ENCODE measurements around the gene CEMP1. TPM values are rescaled to one million over a fixed set of nuclear protein-coding genes. Genes with fewer than 3 reads are reported as not detected.

Gene CEMP1
- total RNA-seq, 1 experiment from 2014 or later: not detected

DNA sequence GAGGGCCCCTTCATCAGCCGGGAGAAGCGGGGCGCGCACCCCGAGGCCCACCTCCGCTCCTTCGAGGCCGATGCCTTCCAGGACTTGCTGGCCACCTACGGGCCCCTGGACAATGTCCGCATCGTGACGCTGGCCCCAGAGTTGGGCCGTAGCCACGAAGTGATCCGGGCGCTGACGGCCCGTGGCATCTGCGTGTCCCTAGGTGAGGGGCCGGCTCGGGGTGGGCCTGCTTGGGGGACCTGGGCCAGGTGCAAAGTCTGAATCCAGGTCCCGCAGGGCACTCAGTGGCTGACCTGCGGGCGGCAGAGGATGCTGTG, 3.5 kb downstream of the CEMP1 start:
- Histone ChIP-seq H3K4me1 (ENCODE audit: insufficient read depth, low read length, poor library complexity, severe bottlenecking) (peaks cover 5% of the 10 kb centered on the region), H3K36me3 (ENCODE audit: insufficient read depth, low read length, poor library complexity, severe bottlenecking) (peaks cover 19% of the 10 kb centered on the region), H3K9me3 (ENCODE audit: low read depth, low read length, poor library complexity, severe bottlenecking) (no peaks in the 10 kb centered on the region), H3K27me3 (replicated peaks; ENCODE audit: insufficient read depth, low read depth, low read length, poor library complexity) (no peaks in the 10 kb centered on the region), H3K27ac (ENCODE audit: low read depth, low read length, poor library complexity, severe bottlenecking) (no peak overlapping the region), H3K4me3 (ENCODE audit: low read depth, low read length, poor library complexity, severe bottlenecking) (no peak overlapping the region)
- DNase-seq (ENCODE audit: low spot score): no peak
- intact Hi-C loops (cut with micrococcal nuclease; ENCODE audit: unreplicated experiment): no loop called here
- ChIA-PET CTCF (no interaction called here), POLR2A (ENCODE audit: low non-redundant PET) (no interaction called here)
- no TSS peak for BruUV-seq (replicated peaks)
- TF ChIP-seq, protein P1, sequence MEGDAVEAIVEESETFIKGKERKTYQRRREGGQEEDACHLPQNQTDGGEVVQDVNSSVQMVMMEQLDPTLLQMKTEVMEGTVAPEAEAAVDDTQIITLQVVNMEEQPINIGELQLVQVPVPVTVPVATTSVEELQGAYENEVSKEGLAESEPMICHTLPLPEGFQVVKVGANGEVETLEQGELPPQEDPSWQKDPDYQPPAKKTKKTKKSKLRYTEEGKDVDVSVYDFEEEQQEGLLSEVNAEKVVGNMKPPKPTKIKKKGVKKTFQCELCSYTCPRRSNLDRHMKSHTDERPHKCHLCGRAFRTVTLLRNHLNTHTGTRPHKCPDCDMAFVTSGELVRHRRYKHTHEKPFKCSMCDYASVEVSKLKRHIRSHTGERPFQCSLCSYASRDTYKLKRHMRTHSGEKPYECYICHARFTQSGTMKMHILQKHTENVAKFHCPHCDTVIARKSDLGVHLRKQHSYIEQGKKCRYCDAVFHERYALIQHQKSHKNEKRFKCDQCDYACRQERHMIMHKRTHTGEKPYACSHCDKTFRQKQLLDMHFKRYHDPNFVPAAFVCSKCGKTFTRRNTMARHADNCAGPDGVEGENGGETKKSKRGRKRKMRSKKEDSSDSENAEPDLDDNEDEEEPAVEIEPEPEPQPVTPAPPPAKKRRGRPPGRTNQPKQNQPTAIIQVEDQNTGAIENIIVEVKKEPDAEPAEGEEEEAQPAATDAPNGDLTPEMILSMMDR (conservative IDR thresholded peaks at IDR 0.05; ENCODE audit: low read depth, low read length): no peak
- no peak for TF ChIP-seq EZH2 (IDR thresholded peaks at IDR 0.05; ENCODE audit: borderline replicate concordance, low read depth, low read length, poor library complexity, severe bottlenecking)

DNA sequence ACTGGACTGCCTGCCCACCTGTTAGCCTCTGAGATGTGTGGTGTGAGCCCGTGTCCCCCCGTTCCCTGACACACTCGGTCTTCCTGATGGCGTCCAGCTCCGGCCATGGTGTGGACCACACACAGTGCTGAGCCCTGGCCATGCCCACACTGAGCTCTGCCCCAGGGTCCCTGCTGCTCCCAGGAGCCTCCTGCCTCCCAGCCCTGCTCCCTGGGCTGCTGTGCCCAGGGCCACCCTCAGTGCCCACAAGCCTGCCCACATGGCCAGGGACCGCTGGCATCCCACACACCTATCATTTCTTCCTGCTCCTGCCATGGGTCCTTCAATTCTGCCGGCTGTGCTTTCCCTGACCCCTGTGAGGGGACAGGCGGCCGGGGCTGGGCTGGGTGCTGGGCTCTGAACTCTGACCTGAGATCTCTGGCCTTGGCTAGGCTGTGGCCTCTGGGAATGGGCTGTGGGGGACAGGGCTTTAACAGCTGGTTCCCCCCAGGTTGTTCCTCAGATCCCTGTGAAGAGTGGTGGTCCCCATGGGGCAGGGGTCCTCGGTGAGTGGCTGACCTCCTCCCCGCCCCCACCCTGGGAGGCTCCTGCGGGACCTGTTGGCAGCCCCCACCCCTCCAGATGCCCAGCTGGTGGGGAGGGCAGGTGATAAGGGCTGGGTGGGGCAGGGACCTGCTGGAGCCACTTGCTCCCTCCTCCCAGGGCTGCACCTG, 4.0 kb downstream of the CEMP1 start:
- Histone ChIP-seq H3K9me3 (ENCODE audit: low read depth, low read length, poor library complexity, severe bottlenecking) (no peaks in the 10 kb centered on the region), H3K4me1 (ENCODE audit: insufficient read depth, low read length, poor library complexity, severe bottlenecking) (peaks cover 5% of the 10 kb centered on the region), H3K36me3 (ENCODE audit: insufficient read depth, low read length, poor library complexity, severe bottlenecking) (peaks cover 19% of the 10 kb centered on the region), H3K27me3 (replicated peaks; ENCODE audit: insufficient read depth, low read depth, low read length, poor library complexity) (no peaks in the 10 kb centered on the region), H3K27ac (ENCODE audit: low read depth, low read length, poor library complexity, severe bottlenecking) (no peak overlapping the region), H3K4me3 (ENCODE audit: low read depth, low read length, poor library complexity, severe bottlenecking) (no peak overlapping the region)
- no peak for DNase-seq (ENCODE audit: low spot score)
- no TSS peak for BruUV-seq (replicated peaks)
- TF ChIP-seq EZH2 (IDR thresholded peaks at IDR 0.05; ENCODE audit: borderline replicate concordance, low read depth, low read length, poor library complexity, severe bottlenecking): no peak
- TF ChIP-seq, protein P1 (conservative IDR thresholded peaks at IDR 0.05; ENCODE audit: low read depth, low read length): no peak
- ChIA-PET POLR2A (ENCODE audit: low non-redundant PET) (no interaction called here), CTCF (no interaction called here)
- intact Hi-C loops (cut with micrococcal nuclease; ENCODE audit: unreplicated experiment): no loop called here

DNA sequence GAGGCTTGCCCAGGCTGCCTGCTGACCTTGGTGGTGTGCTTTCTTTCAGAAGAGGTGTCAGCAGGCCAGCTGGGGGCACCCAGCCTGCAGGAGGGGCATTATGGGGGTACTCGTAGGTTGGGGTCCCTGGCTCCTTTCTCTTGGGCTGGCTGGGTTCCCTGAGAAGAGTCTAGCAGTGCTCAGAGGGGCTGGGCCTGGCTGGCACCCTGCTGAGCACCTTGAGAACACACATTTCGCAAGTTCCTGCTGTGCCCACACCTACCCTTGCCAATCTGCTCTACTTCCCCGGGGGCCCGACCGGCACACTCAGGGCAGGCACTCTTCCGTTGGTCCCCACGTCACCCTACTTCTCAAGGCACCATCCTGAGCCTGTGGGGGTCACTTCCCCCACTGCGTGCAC, 5.1 kb downstream of the CEMP1 start:
- Histone ChIP-seq H3K4me1 (ENCODE audit: insufficient read depth, low read length, poor library complexity, severe bottlenecking) (peaks cover 5% of the 10 kb centered on the region), H3K27me3 (replicated peaks; ENCODE audit: insufficient read depth, low read depth, low read length, poor library complexity) (no peaks in the 10 kb centered on the region), H3K36me3 (ENCODE audit: insufficient read depth, low read length, poor library complexity, severe bottlenecking) (peaks cover 19% of the 10 kb centered on the region), H3K9me3 (ENCODE audit: low read depth, low read length, poor library complexity, severe bottlenecking) (no peaks in the 10 kb centered on the region), H3K27ac (ENCODE audit: low read depth, low read length, poor library complexity, severe bottlenecking) (no peak overlapping the region), H3K4me3 (ENCODE audit: low read depth, low read length, poor library complexity, severe bottlenecking) (no peak overlapping the region)
- TF ChIP-seq, protein P1 (conservative IDR thresholded peaks at IDR 0.05; ENCODE audit: low read depth, low read length): no peak
- no peak for TF ChIP-seq EZH2 (IDR thresholded peaks at IDR 0.05; ENCODE audit: borderline replicate concordance, low read depth, low read length, poor library complexity, severe bottlenecking)
- ChIA-PET CTCF (no interaction called here), POLR2A (ENCODE audit: low non-redundant PET) (no interaction called here)
- DNase-seq (ENCODE audit: low spot score): no peak
- intact Hi-C loops (cut with micrococcal nuclease; ENCODE audit: unreplicated experiment): no loop called here
- no TSS peak for BruUV-seq (replicated peaks)
